ENCODE data around the gene DAZAP2. TPM values are rescaled to one million over a fixed set of nuclear protein-coding genes. Genes with fewer than 3 reads are reported as not detected.

The DAZAP2 gene
- total and polyA plus RNA-seq, 2 experiments from 2014 or later: 35.8 to 39.9 TPM

GRCh38 chr12:51246254-51246853, 7.7 kb downstream of the DAZAP2 start:
- Histone ChIP-seq H3K27me3 (ENCODE audit: insufficient read depth) (no peaks in the 10 kb centered on the region), H3K27ac (ENCODE audit: low read depth) (peak overlapping the region; percentile 83), H3F3A (replicated peaks; ENCODE audit: low read depth) (0 out of 2 replicates have a peak, but pooled peaks cover 5% of the 10 kb centered on the region), H3K79me2 (replicated peaks; ENCODE audit: insufficient read depth) (peaks cover 4% of the 10 kb centered on the region; the same call in 1 of the 2 replicates), H3K4me2 (no peak overlapping the region; the same call in 1 of the 2 replicates), H2AFZ (no peak overlapping the region), H4K20me1 (replicated peaks; ENCODE audit: insufficient read depth) (no peaks in the 10 kb centered on the region; the same call in 1 of the 2 replicates), H3K4me3 (no peak overlapping the region), H3K36me3 (ENCODE audit: insufficient read depth) (peaks cover 21% of the 10 kb centered on the region), H3K4me1 (ENCODE audit: insufficient read depth) (peaks cover 30% of the 10 kb centered on the region), H3K9me2 (ENCODE audit: insufficient read depth) (no peaks in the 10 kb centered on the region)
- no peak for DNase-seq (ENCODE audit: low spot score)
- H3K4me1 Mint-ChIP-seq: peaks cover 29% of the 10 kb centered on the region
- ATAC-seq: peak; percentile 22; the same call in 2 of the 3 replicates
- TF ChIP-seq CREB1 (CRISPR knock-in tag; IDR thresholded peaks at IDR 0.05; ENCODE audit: low read depth) (no peak), JUNB (IDR thresholded peaks at IDR 0.05; ENCODE audit: unreplicated experiment) (no peak), ZNF331 (CRISPR knock-in tag; IDR thresholded peaks at IDR 0.05; ENCODE audit: low read depth) (no peak), CTCF (conservative IDR thresholded peaks at IDR 0.05; ENCODE audit: low read depth in 2 of 2) (peak; percentile 36 to 68; a peak in 3 of 4 replicates)
- TF ChIP-seq, protein P1, sequence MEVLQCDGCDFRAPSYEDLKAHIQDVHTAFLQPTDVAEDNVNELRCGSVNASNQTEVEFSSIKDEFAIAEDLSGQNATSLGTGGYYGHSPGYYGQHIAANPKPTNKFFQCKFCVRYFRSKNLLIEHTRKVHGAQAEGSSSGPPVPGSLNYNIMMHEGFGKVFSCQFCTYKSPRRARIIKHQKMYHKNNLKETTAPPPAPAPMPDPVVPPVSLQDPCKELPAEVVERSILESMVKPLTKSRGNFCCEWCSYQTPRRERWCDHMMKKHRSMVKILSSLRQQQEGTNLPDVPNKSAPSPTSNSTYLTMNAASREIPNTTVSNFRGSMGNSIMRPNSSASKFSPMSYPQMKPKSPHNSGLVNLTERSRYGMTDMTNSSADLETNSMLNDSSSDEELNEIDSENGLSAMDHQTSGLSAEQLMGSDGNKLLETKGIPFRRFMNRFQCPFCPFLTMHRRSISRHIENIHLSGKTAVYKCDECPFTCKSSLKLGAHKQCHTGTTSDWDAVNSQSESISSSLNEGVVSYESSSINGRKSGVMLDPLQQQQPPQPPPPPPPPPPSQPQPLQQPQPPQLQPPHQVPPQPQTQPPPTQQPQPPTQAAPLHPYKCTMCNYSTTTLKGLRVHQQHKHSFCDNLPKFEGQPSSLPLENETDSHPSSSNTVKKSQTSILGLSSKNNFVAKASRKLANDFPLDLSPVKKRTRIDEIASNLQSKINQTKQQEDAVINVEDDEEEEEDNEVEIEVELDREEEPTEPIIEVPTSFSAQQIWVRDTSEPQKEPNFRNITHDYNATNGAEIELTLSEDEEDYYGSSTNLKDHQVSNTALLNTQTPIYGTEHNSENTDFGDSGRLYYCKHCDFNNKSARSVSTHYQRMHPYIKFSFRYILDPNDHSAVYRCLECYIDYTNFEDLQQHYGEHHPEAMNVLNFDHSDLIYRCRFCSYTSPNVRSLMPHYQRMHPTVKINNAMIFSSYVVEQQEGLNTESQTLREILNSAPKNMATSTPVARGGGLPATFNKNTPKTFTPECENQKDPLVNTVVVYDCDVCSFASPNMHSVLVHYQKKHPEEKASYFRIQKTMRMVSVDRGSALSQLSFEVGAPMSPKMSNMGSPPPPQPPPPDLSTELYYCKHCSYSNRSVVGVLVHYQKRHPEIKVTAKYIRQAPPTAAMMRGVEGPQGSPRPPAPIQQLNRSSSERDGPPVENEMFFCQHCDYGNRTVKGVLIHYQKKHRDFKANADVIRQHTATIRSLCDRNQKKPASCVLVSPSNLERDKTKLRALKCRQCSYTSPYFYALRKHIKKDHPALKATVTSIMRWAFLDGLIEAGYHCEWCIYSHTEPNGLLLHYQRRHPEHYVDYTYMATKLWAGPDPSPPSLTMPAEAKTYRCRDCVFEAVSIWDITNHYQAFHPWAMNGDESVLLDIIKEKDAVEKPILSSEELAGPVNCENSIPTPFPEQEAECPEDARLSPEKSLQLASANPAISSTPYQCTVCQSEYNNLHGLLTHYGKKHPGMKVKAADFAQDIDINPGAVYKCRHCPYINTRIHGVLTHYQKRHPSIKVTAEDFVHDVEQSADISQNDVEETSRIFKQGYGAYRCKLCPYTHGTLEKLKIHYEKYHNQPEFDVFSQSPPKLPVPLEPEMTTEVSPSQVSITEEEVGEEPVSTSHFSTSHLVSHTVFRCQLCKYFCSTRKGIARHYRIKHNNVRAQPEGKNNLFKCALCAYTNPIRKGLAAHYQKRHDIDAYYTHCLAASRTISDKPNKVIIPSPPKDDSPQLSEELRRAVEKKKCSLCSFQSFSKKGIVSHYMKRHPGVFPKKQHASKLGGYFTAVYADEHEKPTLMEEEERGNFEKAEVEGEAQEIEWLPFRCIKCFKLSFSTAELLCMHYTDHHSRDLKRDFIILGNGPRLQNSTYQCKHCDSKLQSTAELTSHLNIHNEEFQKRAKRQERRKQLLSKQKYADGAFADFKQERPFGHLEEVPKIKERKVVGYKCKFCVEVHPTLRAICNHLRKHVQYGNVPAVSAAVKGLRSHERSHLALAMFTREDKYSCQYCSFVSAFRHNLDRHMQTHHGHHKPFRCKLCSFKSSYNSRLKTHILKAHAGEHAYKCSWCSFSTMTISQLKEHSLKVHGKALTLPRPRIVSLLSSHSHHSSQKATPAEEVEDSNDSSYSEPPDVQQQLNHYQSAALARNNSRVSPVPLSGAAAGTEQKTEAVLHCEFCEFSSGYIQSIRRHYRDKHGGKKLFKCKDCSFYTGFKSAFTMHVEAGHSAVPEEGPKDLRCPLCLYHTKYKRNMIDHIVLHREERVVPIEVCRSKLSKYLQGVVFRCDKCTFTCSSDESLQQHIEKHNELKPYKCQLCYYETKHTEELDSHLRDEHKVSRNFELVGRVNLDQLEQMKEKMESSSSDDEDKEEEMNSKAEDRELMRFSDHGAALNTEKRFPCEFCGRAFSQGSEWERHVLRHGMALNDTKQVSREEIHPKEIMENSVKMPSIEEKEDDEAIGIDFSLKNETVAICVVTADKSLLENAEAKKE (CRISPR knock-in tag; IDR thresholded peaks at IDR 0.05): no peak
- TF ChIP-seq, protein P2, sequence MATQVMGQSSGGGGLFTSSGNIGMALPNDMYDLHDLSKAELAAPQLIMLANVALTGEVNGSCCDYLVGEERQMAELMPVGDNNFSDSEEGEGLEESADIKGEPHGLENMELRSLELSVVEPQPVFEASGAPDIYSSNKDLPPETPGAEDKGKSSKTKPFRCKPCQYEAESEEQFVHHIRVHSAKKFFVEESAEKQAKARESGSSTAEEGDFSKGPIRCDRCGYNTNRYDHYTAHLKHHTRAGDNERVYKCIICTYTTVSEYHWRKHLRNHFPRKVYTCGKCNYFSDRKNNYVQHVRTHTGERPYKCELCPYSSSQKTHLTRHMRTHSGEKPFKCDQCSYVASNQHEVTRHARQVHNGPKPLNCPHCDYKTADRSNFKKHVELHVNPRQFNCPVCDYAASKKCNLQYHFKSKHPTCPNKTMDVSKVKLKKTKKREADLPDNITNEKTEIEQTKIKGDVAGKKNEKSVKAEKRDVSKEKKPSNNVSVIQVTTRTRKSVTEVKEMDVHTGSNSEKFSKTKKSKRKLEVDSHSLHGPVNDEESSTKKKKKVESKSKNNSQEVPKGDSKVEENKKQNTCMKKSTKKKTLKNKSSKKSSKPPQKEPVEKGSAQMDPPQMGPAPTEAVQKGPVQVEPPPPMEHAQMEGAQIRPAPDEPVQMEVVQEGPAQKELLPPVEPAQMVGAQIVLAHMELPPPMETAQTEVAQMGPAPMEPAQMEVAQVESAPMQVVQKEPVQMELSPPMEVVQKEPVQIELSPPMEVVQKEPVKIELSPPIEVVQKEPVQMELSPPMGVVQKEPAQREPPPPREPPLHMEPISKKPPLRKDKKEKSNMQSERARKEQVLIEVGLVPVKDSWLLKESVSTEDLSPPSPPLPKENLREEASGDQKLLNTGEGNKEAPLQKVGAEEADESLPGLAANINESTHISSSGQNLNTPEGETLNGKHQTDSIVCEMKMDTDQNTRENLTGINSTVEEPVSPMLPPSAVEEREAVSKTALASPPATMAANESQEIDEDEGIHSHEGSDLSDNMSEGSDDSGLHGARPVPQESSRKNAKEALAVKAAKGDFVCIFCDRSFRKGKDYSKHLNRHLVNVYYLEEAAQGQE (IDR thresholded peaks at IDR 0.05; ENCODE audit: unreplicated experiment): no peak
- H3K4me3 Mint-ChIP-seq: no peak overlapping the region
- peak overlapping the region; percentile 90 for H3K27ac Mint-ChIP-seq
- H3K36me3 Mint-ChIP-seq (ENCODE audit: low read depth): peaks cover 33% of the 10 kb centered on the region
- H3K27me3 Mint-ChIP-seq (ENCODE audit: insufficient read depth, low read depth, poor library complexity): peaks cover 6% of the 10 kb centered on the region
- no peaks in the 10 kb centered on the region for H3K9me3 Mint-ChIP-seq
